K562 (cell line): Measurements from ENCODE around the gene ATP5F1C. TPM values are rescaled to one million over a fixed set of nuclear protein-coding genes. Genes with fewer than 3 reads are reported as not detected.
A peak's percentile ranks its signal among the peaks of the same experiment; 100 is the strongest.

Source experiments
- ATAC-seq: fragments of 200-7000 bp; cut with Tn5 transposase; 3 replicates; pipeline ENCODE4 v1.9.1; 2020; ENCODE audit warnings: moderate library complexity
- BruUV-seq: library from RNA; stranded (reverse); fragments of 400-500 nt; replicated peaks from 2 replicates; lab custom pipeline; 2021; lab: Mats Ljungman, UMichigan
- CTCF ChIA-PET: fragments of 300-600 bp; formaldehyde crosslinking; extraction: SDS; loops from one replicate; lab custom pipeline; 2021; ENCODE audit warnings: low intra/inter-chr PET ratio; lab: Yijun Ruan, JAX
- POLR2A ChIA-PET: fragments of 300-600, 350-650 bp; sonication (Branson Sonifier 250); formaldehyde crosslinking; extraction: SDS; loops from one replicate; lab custom pipeline; 2021; ENCODE audit warnings: antibody characterized with exemption, inconsistent platforms; lab: Yijun Ruan, JAX
- DNase-seq, 4 experiments: peaks; one replicate each; pipeline versions ENCODE4 v3.0.0 to v3.0.0-alpha.2; 2011 to 2018; ENCODE audit warnings: low spot score in 3 of 4, mixed read lengths in 3 of 4; ENCODE audit errors: extremely low read depth in 1 of 4
- FAIRE-seq: peaks from 2 replicates; lab custom pipeline; 2011; peaks lifted over from hg19 to GRCh38; lab: Jason Lieb, UNC
- H2AFZ ChIP-seq: 2 replicates; pipeline ENCODE4 v1.6.0; 2011; ENCODE audit warnings: low read depth, low read length, control low read depth, inconsistent platforms
- H3K27ac ChIP-seq: fragments of 200-600 bp; 3 replicates; pipeline ENCODE4 v1.8.0; 2011; ENCODE audit warnings: low read depth, mild to moderate bottlenecking, control low read depth, inconsistent platforms, low read length, moderate library complexity, mixed read lengths; ENCODE audit errors: extremely low read depth
- H3K27me3 ChIP-seq, 2 experiments: fragments of 300-600 bp in 1 of 2; 2 replicates in 1 of 2; 3 replicates in 1 of 2; pipeline versions ENCODE4 v1.6.0 to v1.8.0; 2011; ENCODE audit warnings: inconsistent platforms in 2 of 2, low read length in 2 of 2, mild to moderate bottlenecking in 1 of 2, mixed read lengths in 1 of 2, moderate library complexity in 1 of 2; ENCODE audit not compliant: control insufficient read depth in 2 of 2, insufficient read depth in 2 of 2
- H3K36me3 ChIP-seq: fragments of 300-600 bp; 3 replicates; pipeline ENCODE4 v1.8.0; 2011; ENCODE audit warnings: mild to moderate bottlenecking, low read length, inconsistent platforms; ENCODE audit not compliant: control insufficient read depth, insufficient read depth
- H3K4me1 ChIP-seq, 2 experiments: fragments of 200-600 bp in 1 of 2; replicated peaks in 1 of 2; 2 replicates in 1 of 2; 3 replicates in 1 of 2; pipeline versions ENCODE4 v1.5.1 to v1.8.0; 2011; ENCODE audit warnings: inconsistent platforms in 2 of 2, low read length in 2 of 2, mild to moderate bottlenecking in 1 of 2, mixed read lengths in 1 of 2, moderate library complexity in 1 of 2; ENCODE audit not compliant: control insufficient read depth in 2 of 2, insufficient read depth in 2 of 2
- H3K4me2 ChIP-seq: 2 replicates; pipeline ENCODE4 v1.6.1; 2011; ENCODE audit warnings: low read length, control low read depth, inconsistent platforms, mixed read lengths; ENCODE audit not compliant: insufficient read depth
- H3K4me3 ChIP-seq: fragments of 200-600 bp; sonication (generic), shearing (Covaris generic); 2 replicates; pipeline ENCODE4 v1.5.1; 2016; ENCODE audit warnings: control low read depth, inconsistent platforms
- H3K79me2 ChIP-seq: fragments of 200-600 bp; 3 replicates; pipeline ENCODE4 v1.8.0; 2011; ENCODE audit warnings: low read length, inconsistent platforms; ENCODE audit not compliant: control insufficient read depth, insufficient read depth
- H3K9ac ChIP-seq, 2 experiments: 2 replicates each; pipeline versions ENCODE4 v1.6.0 to v1.6.1; 2011; ENCODE audit warnings: low read depth in 2 of 2, low read length in 2 of 2, control low read depth in 1 of 2, inconsistent platforms in 1 of 2, mild to moderate bottlenecking in 1 of 2, mixed read lengths in 1 of 2; ENCODE audit not compliant: insufficient read depth in 1 of 2
- H3K9me1 ChIP-seq: one replicate; pipeline ENCODE4 v1.6.0; 2011; ENCODE audit warnings: inconsistent platforms, mild to moderate bottlenecking, low read length, moderate library complexity; ENCODE audit not compliant: control insufficient read depth, insufficient read depth
- H3K9me3 ChIP-seq: replicated peaks from 2 replicates; pipeline ENCODE4 v1.5.1; 2011; ENCODE audit warnings: low read depth, low read length, inconsistent platforms; ENCODE audit not compliant: control insufficient read depth, insufficient read depth
- H4K20me1 ChIP-seq: replicated peaks from 2 replicates; pipeline ENCODE4 v1.6.1; 2011; ENCODE audit warnings: low read length, inconsistent platforms, mixed read lengths; ENCODE audit not compliant: control insufficient read depth, insufficient read depth
- ELF1 ChIP-seq: fragments of 200-800 bp; sonication (Bioruptor generic); IDR thresholded peaks from 2 replicates; pipeline ENCODE4 v1.6.1; 2016; ENCODE audit warnings: missing genetic modification characterization, missing compliant biosample characterization
- KDM1A ChIP-seq, 2 experiments: fragments of 450-650 bp; IDR thresholded peaks; 2 replicates each; pipeline ENCODE4 v1.6.1; 2016; ENCODE audit warnings: mild to moderate bottlenecking in 2 of 2
- MAFF ChIP-seq: IDR thresholded peaks from 2 replicates; pipeline ENCODE4 v1.6.1; 2012; ENCODE audit warnings: low read length, improper control_type of control experiment
- ZNF707 ChIP-seq: fragments of 250-450 bp; sonication (Bioruptor Pico); conservative IDR thresholded peaks from 2 replicates; pipeline ENCODE4 v1.8.0; 2022; ENCODE audit warnings: inconsistent platforms, mild to moderate bottlenecking, moderate library complexity
- ZSCAN32 ChIP-seq: fragments of 450-650 bp; formaldehyde crosslinking; IDR thresholded peaks from 2 replicates; pipeline ENCODE4 v1.4.0; 2020; ENCODE audit warnings: mild to moderate bottlenecking, moderate library complexity
- WGBS: fragments of 100-300 bp; shearing (Covaris generic); methylation state at CpG from one replicate; pipeline ENCODE4 v1.1.6; 2016; ENCODE audit warnings: low coverage, mixed read lengths; ENCODE audit not compliant: insufficient coverage; ENCODE audit errors: missing lambda C conversion rate; 5-methylcytosine and 5-hydroxymethylcytosine counted together
- in situ Hi-C: fragments of 300-500 bp; cut with MboI; formaldehyde crosslinking; loops from 4 replicates; pipeline ENCODE4 v1.15.0; 2018; ENCODE audit warnings: inconsistent platforms, mixed read lengths
- intact Hi-C: fragments of 100-400 bp; cut with micrococcal nuclease; formaldehyde crosslinking; loops from 2 replicates; pipeline ENCODE4 v1.14.2; 2022
- polyA plus RNA-seq, 8 experiments: library from polyadenylated mRNA; depleted of rRNA in 4 of 8; stranded (reverse) in 5 of 8; unstranded in 3 of 8; fragments of >200 nt; fragmentation: Nextera tagmentation in 2 of 8; fragmentation: Illumina TruSeq in 1 of 8; extraction: Ambion mirVana in 2 of 8; extraction: Trizol in 1 of 8; gene quantifications; 2 replicates each; pipeline versions ENCODE4 v1.2.1 to v1.2.3, GENCODE V29; 2011 to 2014; ENCODE audit warnings: inconsistent platforms in 1 of 8, missing spikeins in 1 of 8
- total RNA-seq, 7 experiments: library from RNA; depleted of rRNA in 6 of 7; stranded (reverse); fragments of >200 nt in 6 of 7; fragmentation: Illumina TruSeq in 2 of 7; extraction: Trizol in 2 of 7; gene quantifications; 2 replicates each; pipeline versions ENCODE4 v1.2.1 to v1.2.3, GENCODE V29; 2011 to 2021; ENCODE audit warnings: low replicate concordance in 1 of 7
- TF ChIP-seq, protein P1 (sequence below): sonication (generic); formaldehyde crosslinking; IDR thresholded peaks from 2 replicates; pipeline ENCODE4 v1.8.1; 2022; ENCODE audit warnings: missing genetic modification reagents
- TF ChIP-seq, protein P2 (sequence below): fragments of 450-650 bp; formaldehyde crosslinking; IDR thresholded peaks from 2 replicates; pipeline ENCODE4 v1.4.0; 2022; ENCODE audit warnings: missing genetic modification characterization

Gene ATP5F1C
- total and polyA plus RNA-seq, 9 of the 15 experiments (the other 6 are each of a cell fraction or from before 2014, with no cell fraction given) = 389 to 1,475 (median 559) TPM

DNA sequence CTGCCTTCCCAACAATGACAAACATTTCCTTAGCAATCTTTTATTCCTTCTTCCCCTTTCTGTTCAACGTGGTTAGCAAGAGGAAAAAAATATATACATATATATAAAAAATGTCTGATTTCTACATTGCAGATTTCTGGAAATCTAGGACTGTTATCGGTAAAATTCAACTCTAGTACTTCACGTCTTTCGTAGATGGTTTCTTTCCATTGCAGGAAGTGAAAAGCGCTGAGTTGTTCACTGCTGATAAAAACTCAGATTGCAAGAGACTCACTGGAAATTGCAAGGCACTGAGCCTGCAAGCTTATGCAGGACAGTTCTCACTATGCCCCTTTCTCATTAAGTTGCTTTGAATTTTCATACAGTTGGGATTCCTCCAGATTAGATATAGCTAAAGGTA lies 24.0 kb upstream of the ATP5F1C start (continued):
- TF ChIP-seq ELF1 (tag) = peak; percentile 46
- 0 out of 4 replicates have a peak, but pooled peaks have one; percentile 44 to 50 for TF ChIP-seq KDM1A (IDR thresholded peaks at IDR 0.05)
- TF ChIP-seq, protein P1, sequence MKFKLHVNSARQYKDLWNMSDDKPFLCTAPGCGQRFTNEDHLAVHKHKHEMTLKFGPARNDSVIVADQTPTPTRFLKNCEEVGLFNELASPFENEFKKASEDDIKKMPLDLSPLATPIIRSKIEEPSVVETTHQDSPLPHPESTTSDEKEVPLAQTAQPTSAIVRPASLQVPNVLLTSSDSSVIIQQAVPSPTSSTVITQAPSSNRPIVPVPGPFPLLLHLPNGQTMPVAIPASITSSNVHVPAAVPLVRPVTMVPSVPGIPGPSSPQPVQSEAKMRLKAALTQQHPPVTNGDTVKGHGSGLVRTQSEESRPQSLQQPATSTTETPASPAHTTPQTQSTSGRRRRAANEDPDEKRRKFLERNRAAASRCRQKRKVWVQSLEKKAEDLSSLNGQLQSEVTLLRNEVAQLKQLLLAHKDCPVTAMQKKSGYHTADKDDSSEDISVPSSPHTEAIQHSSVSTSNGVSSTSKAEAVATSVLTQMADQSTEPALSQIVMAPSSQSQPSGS (CRISPR knock-in tag) = no peak
- no peak for TF ChIP-seq ZSCAN32 (CRISPR knock-in tag)

DNA sequence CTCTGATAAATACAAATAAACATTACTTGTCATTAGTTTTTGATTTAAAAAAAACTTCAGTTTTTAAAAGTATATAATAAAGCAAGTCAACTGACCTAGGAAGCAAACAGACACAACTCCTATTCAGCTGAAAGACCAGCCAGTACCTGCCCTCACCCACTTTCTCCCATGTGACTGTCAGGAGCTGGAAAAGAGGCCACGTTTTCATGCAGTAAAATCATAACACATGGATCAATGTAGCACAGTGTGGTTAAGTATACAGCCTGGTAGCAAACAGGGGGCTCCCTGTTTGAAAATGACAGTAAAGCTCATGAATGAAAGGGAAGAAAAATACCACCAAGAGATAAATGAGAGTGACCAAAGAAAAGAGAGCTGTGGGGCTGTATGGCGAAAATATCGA lies 21.7 kb upstream of the ATP5F1C start:
- POLR2A ChIA-PET = no interaction called here
- Histone ChIP-seq H3K4me1 (peaks cover 0 to 5% of the 10 kb centered on the region in 2 experiments; a peak in 2 of 5 replicates), H3K4me3 (no peak overlapping the region), H3K4me2 (no peak overlapping the region), H3K9me1 (no peaks in the 10 kb centered on the region), H3K27ac (no peak overlapping the region), H4K20me1 (no peaks in the 10 kb centered on the region), H3K9ac (no peak overlapping the region), H3K27me3 (no peaks in the 10 kb centered on the region), H2AFZ (no peak overlapping the region), H3K79me2 (no peaks in the 10 kb centered on the region), H3K9me3 (no peaks in the 10 kb centered on the region)
- no TSS peak for BruUV-seq
- in situ Hi-C loops = no loop called here
- ATAC-seq (no peak), DNase-seq (no peak)
- intact Hi-C loops = no loop called here
- TF ChIP-seq, protein P2, sequence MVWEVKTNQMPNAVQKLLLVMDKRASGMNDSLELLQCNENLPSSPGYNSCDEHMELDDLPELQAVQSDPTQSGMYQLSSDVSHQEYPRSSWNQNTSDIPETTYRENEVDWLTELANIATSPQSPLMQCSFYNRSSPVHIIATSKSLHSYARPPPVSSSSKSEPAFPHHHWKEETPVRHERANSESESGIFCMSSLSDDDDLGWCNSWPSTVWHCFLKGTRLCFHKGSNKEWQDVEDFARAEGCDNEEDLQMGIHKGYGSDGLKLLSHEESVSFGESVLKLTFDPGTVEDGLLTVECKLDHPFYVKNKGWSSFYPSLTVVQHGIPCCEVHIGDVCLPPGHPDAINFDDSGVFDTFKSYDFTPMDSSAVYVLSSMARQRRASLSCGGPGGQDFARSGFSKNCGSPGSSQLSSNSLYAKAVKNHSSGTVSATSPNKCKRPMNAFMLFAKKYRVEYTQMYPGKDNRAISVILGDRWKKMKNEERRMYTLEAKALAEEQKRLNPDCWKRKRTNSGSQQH (CRISPR knock-in tag) = no peak
- TF ChIP-seq MAFF = no peak
- no peak for TF ChIP-seq ZNF707
- TF ChIP-seq, all 486 proteins: peak for 0
- no peak for FAIRE-seq
- peaks cover 59% of the 10 kb centered on the region for H3K36me3 ChIP-seq
- 81% methylated on average over 3 of the region's 3 CpGs for WGBS
- CTCF ChIA-PET = no interaction called here
